SU-DHL-6 (cell line): ENCODE data around the gene TATDN2.

Experiments used
- H2AFZ ChIP-seq: fragments of 200-600 bp; sonication (generic); 2 replicates; pipeline ENCODE4 v1.6.1; 2014; ENCODE audit warnings: low read depth, mild to moderate bottlenecking, moderate library complexity, mixed read lengths, antibody characterized with exemption, low read length; ENCODE audit not compliant: severe bottlenecking
- H3F3A ChIP-seq: fragments of 200-600 bp; shearing (Covaris generic); 2 replicates; pipeline ENCODE4 v1.6.0; 2016; ENCODE audit warnings: antibody characterized with exemption, mild to moderate bottlenecking; ENCODE audit not compliant: insufficient read depth
- H3K27ac ChIP-seq: fragments of 200-600 bp; sonication (generic); 2 replicates; pipeline ENCODE4 v1.5.1; 2016; ENCODE audit warnings: low read depth, mild to moderate bottlenecking, low read length, moderate library complexity, mixed read lengths
- H3K27me3 ChIP-seq: fragments of 200-600 bp; sonication (generic), shearing (Covaris generic); 2 replicates; pipeline ENCODE4 v1.6.0; 2014; ENCODE audit warnings: mild to moderate bottlenecking, low read length
- H3K36me3 ChIP-seq: fragments of 200-600 bp; sonication (generic); 2 replicates; pipeline ENCODE4 v1.6.1; 2014; ENCODE audit warnings: mild to moderate bottlenecking, low read length, mixed read lengths
- H3K4me2 ChIP-seq: fragments of 300-600, 200-600 bp; shearing (Covaris generic), sonication (generic); 2 replicates; pipeline ENCODE4 v1.6.0; 2014; ENCODE audit warnings: low read length, low read depth, mild to moderate bottlenecking; ENCODE audit not compliant: poor library complexity, severe bottlenecking
- H3K4me3 ChIP-seq: fragments of 200-600 bp; sonication (generic); 2 replicates; pipeline ENCODE4 v1.5.1; 2014; ENCODE audit warnings: antibody characterized with exemption, low read length, mild to moderate bottlenecking, mixed read lengths; ENCODE audit not compliant: insufficient read depth, poor library complexity, severe bottlenecking
- H3K79me2 ChIP-seq: fragments of 200-600 bp; sonication (generic); 2 replicates; pipeline ENCODE4 v1.6.1; 2014; ENCODE audit warnings: mild to moderate bottlenecking, low read length, moderate library complexity; ENCODE audit not compliant: insufficient read depth
- H3K9ac ChIP-seq: fragments of 200-600 bp; sonication (generic); 2 replicates; pipeline ENCODE4 v1.7.0; 2014; ENCODE audit warnings: mild to moderate bottlenecking, low read length
- H3K9me2 ChIP-seq: fragments of 200-600 bp; sonication (generic); replicated peaks from 2 replicates; pipeline ENCODE4 v1.6.1; 2014; ENCODE audit warnings: low read length; ENCODE audit not compliant: insufficient read depth
- H3K9me3 ChIP-seq: fragments of 200-600 bp; sonication (generic); 2 replicates; pipeline ENCODE4 v1.6.1; 2014; ENCODE audit warnings: low read length, mixed read lengths; ENCODE audit not compliant: insufficient read depth
- H4K20me1 ChIP-seq: fragments of 200-600 bp; sonication (generic); 2 replicates; pipeline ENCODE4 v1.6.1; 2014; ENCODE audit warnings: low read depth, mild to moderate bottlenecking, antibody characterized with exemption, low read length, moderate library complexity, mixed read lengths
- CTCF ChIP-seq: fragments of 200-600 bp; sonication (generic); IDR thresholded peaks from one replicate; pipeline ENCODE4 v1.5.1; 2017; ENCODE audit warnings: antibody characterized with exemption, mild to moderate bottlenecking, low read length, moderate library complexity; ENCODE audit not compliant: insufficient read depth, poor library complexity, severe bottlenecking
- EZH2phosphoT487 ChIP-seq: fragments of 200-600 bp; sonication (generic), shearing (Covaris generic); conservative IDR thresholded peaks from 2 replicates; pipeline ENCODE4 v1.6.1; 2018; ENCODE audit warnings: mild to moderate bottlenecking, antibody characterized with exemption, low read length, moderate library complexity, mixed read lengths

TATDN2 gene

GRCh38 chr3:10315101-10315500 lies 66.8 kb downstream of the TATDN2 start:
- Histone ChIP-seq H3K9me3 (no peaks in the 10 kb centered on the region), H4K20me1 (no peaks in the 10 kb centered on the region), H3F3A (no peaks in the 10 kb centered on the region), H3K9me2 (no peaks in the 10 kb centered on the region), H3K79me2 (peaks cover 13% of the 10 kb centered on the region), H3K4me3 (no peak overlapping the region), H2AFZ (no peak overlapping the region), H3K4me2 (no peak overlapping the region), H3K36me3 (0 out of 2 replicates have a peak, but pooled peaks cover 5% of the 10 kb centered on the region), H3K9ac (no peak overlapping the region), H3K27me3 (no peaks in the 10 kb centered on the region), H3K27ac (no peak overlapping the region)
- no peak for TF ChIP-seq EZH2phosphoT487
- no peak for TF ChIP-seq CTCF

- no peak for TF ChIP-seq CTCF
- no peak for TF ChIP-seq EZH2phosphoT487
- H4K20me1 ChIP-seq = no peaks in the 10 kb centered on the region
- no peaks in the 10 kb centered on the region for H3F3A ChIP-seq
- H3K9me2 ChIP-seq = no peaks in the 10 kb centered on the region
- no peaks in the 10 kb centered on the region for H3K27me3 ChIP-seq
- H2AFZ ChIP-seq = no peak overlapping the region
- 0 out of 2 replicates have a peak, but pooled peaks cover 1% of the 10 kb centered on the region for H3K36me3 ChIP-seq
- no peaks in the 10 kb centered on the region for H3K9me3 ChIP-seq
- H3K4me2 ChIP-seq = no peak overlapping the region
- peaks cover 20% of the 10 kb centered on the region for H3K79me2 ChIP-seq
- no peak overlapping the region for H3K9ac ChIP-seq
- no peak overlapping the region for H3K4me3 ChIP-seq
- H3K27ac ChIP-seq = no peak overlapping the region
Observed at GRCh38 chr3:10315771-10316344, 67.6 kb downstream of the TATDN2 start.

- Histone ChIP-seq H2AFZ (no peak overlapping the region), H3K27ac (no peak overlapping the region), H3K79me2 (peaks cover 20% of the 10 kb centered on the region), H3F3A (no peaks in the 10 kb centered on the region), H4K20me1 (no peaks in the 10 kb centered on the region), H3K9me2 (no peaks in the 10 kb centered on the region), H3K36me3 (no peaks in the 10 kb centered on the region), H3K4me3 (no peak overlapping the region), H3K4me2 (no peak overlapping the region), H3K9ac (no peak overlapping the region), H3K9me3 (no peaks in the 10 kb centered on the region), H3K27me3 (no peaks in the 10 kb centered on the region)
- no peak for TF ChIP-seq EZH2phosphoT487
- no peak for TF ChIP-seq CTCF
Observed at GRCh38 chr3:10317311-10317960, 69.2 kb downstream of the TATDN2 start.
